ENCODE data around the gene OSBPL1A. TPM values are rescaled to one million over a fixed set of nuclear protein-coding genes. Genes with fewer than 3 reads are reported as not detected.

Gene OSBPL1A
- total RNA-seq, 4 donors from 2014 or later, result 31.0 to 42.2 (median 32.4) TPM

- DNase-seq (ENCODE audit: low spot score in 2 of 2), result no peak
- Histone ChIP-seq H3K9me3 (no peaks in the 10 kb centered on the region), H3K36me3 (no peaks in the 10 kb centered on the region), H3K4me3 (no peak overlapping the region), H3K27ac (no peak overlapping the region), H3K27me3 (no peaks in the 10 kb centered on the region), H3K4me1 (peaks cover 29% of the 10 kb centered on the region)
- WGBS, result 92% methylated on average over 1 of the region's 1 CpG
- TF ChIP-seq POLR2AphosphoS5 (IDR thresholded peaks at IDR 0.05) (no peak), POLR2A (IDR thresholded peaks at IDR 0.05) (no peak), EP300 (IDR thresholded peaks at IDR 0.05) (no peak), CTCF (IDR thresholded peaks at IDR 0.05) (no peak)
Measured at GRCh38 chr18:24267878-24268277, 129.7 kb downstream of the OSBPL1A start.

- Histone ChIP-seq H3K4me3 (no peak overlapping the region), H3K36me3 (no peaks in the 10 kb centered on the region), H3K4me1 (peaks cover 22% of the 10 kb centered on the region), H3K27ac (no peak overlapping the region), H3K9me3 (no peaks in the 10 kb centered on the region), H3K27me3 (no peaks in the 10 kb centered on the region)
- TF ChIP-seq POLR2A (IDR thresholded peaks at IDR 0.05) (no peak), EP300 (IDR thresholded peaks at IDR 0.05) (no peak), CTCF (IDR thresholded peaks at IDR 0.05) (no peak), POLR2AphosphoS5 (IDR thresholded peaks at IDR 0.05) (no peak)
- DNase-seq (ENCODE audit: low spot score in 2 of 2), result no peak
- 93% methylated on average over 1 of the region's 1 CpG for WGBS
Measured at GRCh38 chr18:24266131-24266530, 131.5 kb downstream of the OSBPL1A start.

- H3K4me1 ChIP-seq, result peaks cover 17% of the 10 kb centered on the region
- H3K4me3 ChIP-seq, result no peak overlapping the region
- 78% methylated on average over 4 of the region's 4 CpGs for WGBS
- no peaks in the 10 kb centered on the region for H3K36me3 ChIP-seq
- DNase-seq (ENCODE audit: low spot score in 2 of 2), result no peak
- H3K9me3 ChIP-seq, result no peaks in the 10 kb centered on the region
- no peaks in the 10 kb centered on the region for H3K27me3 ChIP-seq
- no peak overlapping the region for H3K27ac ChIP-seq
- TF ChIP-seq POLR2AphosphoS5 (IDR thresholded peaks at IDR 0.05) (no peak), POLR2A (IDR thresholded peaks at IDR 0.05) (no peak), EP300 (IDR thresholded peaks at IDR 0.05) (no peak), CTCF (IDR thresholded peaks at IDR 0.05) (no peak)
Measured at GRCh38 chr18:24265502-24266064, 132.0 kb downstream of the OSBPL1A start.

- H3K36me3 ChIP-seq, result no peaks in the 10 kb centered on the region
- no peak overlapping the region for H3K27ac ChIP-seq
- H3K27me3 ChIP-seq, result no peaks in the 10 kb centered on the region
- H3K9me3 ChIP-seq, result no peaks in the 10 kb centered on the region
- H3K4me1 ChIP-seq, result no peaks in the 10 kb centered on the region
- no peak for TF ChIP-seq POLR2A (IDR thresholded peaks at IDR 0.05)
- TF ChIP-seq POLR2AphosphoS5 (IDR thresholded peaks at IDR 0.05), result no peak
- TF ChIP-seq EP300 (IDR thresholded peaks at IDR 0.05), result no peak
- TF ChIP-seq CTCF (IDR thresholded peaks at IDR 0.05), result no peak
- WGBS, result 97% methylated on average over 2 of the region's 2 CpGs
- no peak overlapping the region for H3K4me3 ChIP-seq
- DNase-seq (ENCODE audit: low spot score in 2 of 2), result no peak
Measured at GRCh38 chr18:24263050-24263449, 134.6 kb downstream of the OSBPL1A start.

- WGBS, result 72% methylated on average over 4 of the region's 4 CpGs
- TF ChIP-seq POLR2AphosphoS5 (IDR thresholded peaks at IDR 0.05) (no peak), POLR2A (IDR thresholded peaks at IDR 0.05) (no peak), EP300 (IDR thresholded peaks at IDR 0.05) (no peak), CTCF (IDR thresholded peaks at IDR 0.05) (no peak)
- no peak overlapping the region for H3K4me3 ChIP-seq
- H3K27ac ChIP-seq, result no peak overlapping the region
- DNase-seq (ENCODE audit: low spot score in 2 of 2), result no peak
- no peaks in the 10 kb centered on the region for H3K36me3 ChIP-seq
- no peaks in the 10 kb centered on the region for H3K9me3 ChIP-seq
- no peaks in the 10 kb centered on the region for H3K27me3 ChIP-seq
- no peaks in the 10 kb centered on the region for H3K4me1 ChIP-seq
Measured at GRCh38 chr18:24262087-24262486, 135.5 kb downstream of the OSBPL1A start.

Data from suprapubic skin (tissue), 4 donors.